Activated T-helper 2 cell treated with anti-CD3 and anti-CD28 coated beads, Interferon-gamma antibody, Interleukin-2, Interleukin-4, amounts not matched to agents 10 μg/mL and 5 μg/mL and 100 μg/mL, durations not matched to agents 14 hours and 24 hours and 36 hours (primary cell): ENCODE measurements around the gene CHST15. TPM values are rescaled to one million over a fixed set of nuclear protein-coding genes. Genes with fewer than 3 reads are reported as not detected.

Source experiments
- DNase-seq: peaks from one replicate; pipeline ENCODE4 v3.0.0; 2021; ENCODE audit warnings: low spot score
- H3K27ac Mint-ChIP-seq: one replicate; pipeline ENCODE4 v1.8.0; 2021; ENCODE audit warnings: mixed read lengths
- H3K27me3 Mint-ChIP-seq: one replicate; pipeline ENCODE4 v1.8.0; 2021; ENCODE audit warnings: low read depth, mixed read lengths
- H3K36me3 Mint-ChIP-seq: one replicate; pipeline ENCODE4 v1.8.0; 2021; ENCODE audit warnings: low read depth, mixed read lengths
- H3K4me1 Mint-ChIP-seq: one replicate; pipeline ENCODE4 v1.8.0; 2021; ENCODE audit warnings: low read depth, mixed read lengths
- H3K4me3 Mint-ChIP-seq: one replicate; pipeline ENCODE4 v1.8.0; 2021; ENCODE audit warnings: low read depth, mild to moderate bottlenecking, moderate library complexity, mixed read lengths
- H3K9me3 Mint-ChIP-seq: one replicate; pipeline ENCODE4 v1.8.0; 2021; ENCODE audit warnings: mixed read lengths
- intact Hi-C: fragments of 100-400 bp; cut with micrococcal nuclease; formaldehyde crosslinking; loops from one replicate; pipeline ENCODE4 v1.15.1; 2023
- total RNA-seq: library from RNA; stranded (reverse); gene quantifications from 2 replicates; pipeline ENCODE4 v1.2.3, GENCODE V29; 2022

CHST15 gene
- total RNA-seq, 1 donor from 2014 or later: not detected

DNA sequence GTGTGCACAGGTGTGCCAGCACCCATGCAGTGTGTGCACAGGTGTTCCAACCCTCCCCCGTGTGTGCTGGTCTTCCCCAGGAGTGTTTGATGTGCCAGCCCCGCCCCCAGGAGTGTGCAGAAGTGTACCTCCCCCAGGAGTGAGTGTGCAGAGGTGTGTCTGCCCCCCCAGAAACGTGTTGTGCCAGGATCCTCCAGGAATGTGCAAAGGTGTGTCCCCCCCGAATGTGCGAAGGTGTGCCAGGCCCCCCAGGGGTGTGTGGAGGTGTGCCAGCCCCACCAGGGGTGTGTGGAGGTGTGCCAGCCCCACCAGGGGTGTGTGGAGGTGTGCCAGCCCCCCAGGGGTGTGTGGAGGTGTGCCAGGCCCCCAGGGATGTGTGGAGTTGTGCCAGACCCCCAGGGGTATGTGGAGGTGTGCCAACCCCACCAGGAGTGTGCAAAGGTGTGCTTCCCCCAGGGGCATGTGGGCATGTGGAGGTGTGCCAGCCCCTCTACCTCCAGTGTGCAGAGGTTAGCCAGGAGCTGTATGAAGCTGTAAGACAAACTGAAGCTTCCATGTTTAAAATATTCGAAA, 33.2 kb downstream of the CHST15 start:
- Mint-ChIP-seq H3K4me3 (no peak overlapping the region), H3K27ac (no peak overlapping the region), H3K27me3 (peaks cover 2% of the 10 kb centered on the region), H3K36me3 (no peaks in the 10 kb centered on the region), H3K9me3 (no peaks in the 10 kb centered on the region), H3K4me1 (peaks cover 10% of the 10 kb centered on the region)
- DNase-seq: no peak
- intact Hi-C loops: no loop called here

DNA sequence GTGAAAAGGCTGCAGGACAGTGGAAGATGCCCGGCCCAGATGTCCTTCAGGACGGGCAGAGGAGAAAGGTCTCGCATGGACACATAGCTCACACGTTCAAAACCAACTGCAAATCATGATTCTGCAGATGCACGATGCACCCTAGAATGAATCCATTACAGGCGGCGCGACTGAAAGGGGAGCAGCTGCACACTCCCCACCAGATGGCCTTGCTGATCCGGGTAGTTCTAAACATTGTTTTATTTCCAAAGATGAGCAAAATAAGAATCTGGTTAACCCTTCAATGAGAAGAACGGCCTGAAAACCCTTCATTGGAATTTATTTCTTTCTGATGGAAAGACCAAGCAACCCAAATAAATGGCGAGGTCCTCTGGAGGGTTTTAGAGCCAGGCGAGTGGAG, 33.8 kb downstream of the CHST15 start:
- Mint-ChIP-seq H3K27me3 (peaks cover 2% of the 10 kb centered on the region), H3K4me1 (peaks cover 7% of the 10 kb centered on the region), H3K9me3 (no peaks in the 10 kb centered on the region), H3K36me3 (no peaks in the 10 kb centered on the region), H3K4me3 (no peak overlapping the region), H3K27ac (no peak overlapping the region)
- DNase-seq: no peak
- intact Hi-C loops: no loop called here

DNA sequence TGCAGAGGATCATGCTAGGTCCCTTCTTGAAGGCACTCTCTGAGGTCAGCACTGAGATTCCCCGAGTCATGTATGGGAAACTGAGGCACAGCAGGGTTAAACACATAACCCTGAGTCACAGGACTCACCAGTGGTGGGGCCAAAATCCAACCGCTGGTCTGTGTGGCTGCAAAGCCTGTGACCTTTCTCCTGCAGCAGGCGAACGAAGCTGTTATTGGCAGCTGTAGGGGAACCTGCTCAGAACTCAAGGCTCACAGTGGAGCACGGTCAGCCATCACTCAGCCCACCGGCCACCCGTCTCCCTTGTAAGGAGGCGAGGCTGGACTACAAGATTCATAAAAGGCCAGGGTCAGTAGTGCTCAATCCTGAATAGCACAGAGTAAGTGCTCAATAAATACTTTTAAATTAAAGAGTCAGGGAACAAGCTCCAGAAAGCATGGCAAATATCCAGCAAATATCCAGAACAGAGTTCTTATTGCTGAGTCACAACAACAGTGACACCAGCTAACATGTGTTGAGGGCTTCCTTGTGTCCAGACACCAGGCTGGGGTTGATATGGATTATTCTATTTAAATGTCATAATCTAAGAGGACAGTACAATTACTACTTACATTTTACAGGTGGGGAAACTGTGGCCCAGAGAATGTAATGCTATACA, 34.9 kb downstream of the CHST15 start:
- DNase-seq: no peak
- H3K4me3 Mint-ChIP-seq: no peak overlapping the region
- H3K36me3 Mint-ChIP-seq: no peaks in the 10 kb centered on the region
- H3K4me1 Mint-ChIP-seq: peaks cover 2% of the 10 kb centered on the region
- intact Hi-C loops: no loop called here
- H3K27me3 Mint-ChIP-seq: peaks cover 2% of the 10 kb centered on the region
- no peaks in the 10 kb centered on the region for H3K9me3 Mint-ChIP-seq
- H3K27ac Mint-ChIP-seq: no peak overlapping the region

DNA sequence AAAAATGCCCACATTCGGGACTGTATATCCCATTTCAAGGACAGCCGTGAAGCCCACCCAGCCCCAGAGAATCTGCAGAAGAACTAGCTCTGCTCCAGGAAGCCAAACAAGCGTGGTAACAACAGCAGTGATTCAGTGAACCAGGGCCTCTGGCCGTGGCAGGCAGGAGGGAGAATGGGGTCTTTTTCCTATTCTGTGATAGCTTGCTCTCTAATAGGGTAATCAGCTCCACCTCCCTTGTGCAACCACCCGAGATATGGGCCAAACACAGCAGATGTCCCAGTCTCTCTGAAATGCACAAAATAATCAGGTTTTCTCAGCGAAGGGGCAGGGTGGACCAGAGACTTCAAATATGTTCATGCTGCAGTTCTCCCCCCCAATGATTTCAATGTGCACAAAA, 35.8 kb downstream of the CHST15 start:
- Mint-ChIP-seq H3K27ac (no peak overlapping the region), H3K4me3 (no peak overlapping the region), H3K4me1 (no peaks in the 10 kb centered on the region), H3K9me3 (no peaks in the 10 kb centered on the region), H3K36me3 (no peaks in the 10 kb centered on the region), H3K27me3 (no peaks in the 10 kb centered on the region)
- intact Hi-C loops: no loop called here
- no peak for DNase-seq

DNA sequence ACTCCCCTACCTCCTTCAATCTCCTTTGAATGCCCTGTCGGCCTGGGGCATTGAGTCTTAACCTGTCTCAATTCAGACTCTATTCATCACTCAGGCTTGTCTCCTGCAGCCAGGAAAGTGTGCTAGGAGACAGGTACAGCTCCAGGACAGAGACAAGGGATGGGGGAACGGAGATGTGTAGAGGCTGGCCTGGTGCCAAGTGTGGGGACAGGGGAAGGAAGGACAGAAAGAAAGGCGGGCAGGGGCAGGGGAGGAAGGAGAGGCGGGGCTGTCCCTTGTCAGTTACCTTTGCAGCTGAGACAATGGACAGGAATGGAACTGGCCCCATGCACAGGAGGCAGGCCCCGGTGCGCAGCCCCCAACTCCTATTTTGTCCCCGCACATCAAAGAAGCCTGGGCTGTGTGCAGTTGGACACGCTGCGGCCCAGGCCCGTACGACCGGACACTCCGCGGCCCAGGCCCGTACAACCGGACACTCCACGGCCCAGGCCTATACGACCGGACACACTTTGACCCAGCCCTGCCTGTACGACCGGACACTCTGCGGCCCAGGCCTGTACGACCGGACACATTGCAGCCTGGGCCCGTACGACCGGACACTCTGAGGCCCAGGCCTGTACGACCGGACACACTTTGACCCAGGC, 36.9 kb downstream of the CHST15 start:
- Mint-ChIP-seq H3K4me3 (no peak overlapping the region), H3K27me3 (no peaks in the 10 kb centered on the region), H3K36me3 (no peaks in the 10 kb centered on the region), H3K27ac (no peak overlapping the region), H3K4me1 (no peaks in the 10 kb centered on the region), H3K9me3 (no peaks in the 10 kb centered on the region)
- intact Hi-C loops: no loop called here
- no peak for DNase-seq

DNA sequence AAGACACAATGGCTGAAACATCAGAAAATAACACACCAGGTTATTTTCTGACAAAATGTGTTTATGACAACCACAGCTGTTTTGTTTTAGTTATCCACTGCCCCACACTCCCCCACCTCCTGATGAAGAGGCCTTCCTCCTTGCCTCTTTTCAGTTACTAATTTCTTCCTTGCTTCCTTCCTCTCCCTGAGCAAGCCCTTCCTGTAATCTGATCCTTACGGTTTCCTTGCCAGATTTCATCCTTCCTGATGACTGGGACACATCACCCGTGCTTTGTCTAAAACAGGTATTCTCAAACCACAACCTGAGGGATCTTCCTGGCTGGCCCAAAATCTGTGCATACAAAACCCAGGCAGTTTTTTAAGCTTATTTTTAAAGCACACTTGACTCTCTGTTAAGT, 39.4 kb downstream of the CHST15 start:
- Mint-ChIP-seq H3K9me3 (no peaks in the 10 kb centered on the region), H3K27me3 (no peaks in the 10 kb centered on the region), H3K36me3 (no peaks in the 10 kb centered on the region), H3K27ac (no peak overlapping the region), H3K4me3 (no peak overlapping the region), H3K4me1 (no peaks in the 10 kb centered on the region)
- intact Hi-C loops: no loop called here
- DNase-seq: no peak

DNA sequence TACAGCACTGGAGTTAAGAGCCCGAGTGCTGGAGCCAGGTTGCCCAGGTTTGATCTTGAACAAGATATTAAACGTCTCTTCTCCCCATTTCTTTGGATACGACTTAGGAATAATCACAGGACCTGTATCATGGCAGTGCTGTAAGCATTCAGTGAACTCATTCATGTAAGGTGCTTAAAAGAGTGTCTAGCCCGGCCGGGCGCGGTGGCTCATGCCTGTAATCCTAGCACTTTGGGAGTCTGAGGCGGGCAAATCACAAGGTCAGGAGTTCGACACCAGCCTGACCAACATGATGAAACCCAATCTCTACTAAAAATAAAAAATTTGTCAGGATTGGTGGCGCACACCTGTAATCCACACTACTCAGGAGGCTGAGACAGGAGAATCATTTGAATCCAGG, 40.8 kb downstream of the CHST15 start:
- Mint-ChIP-seq H3K27me3 (no peaks in the 10 kb centered on the region), H3K9me3 (no peaks in the 10 kb centered on the region), H3K4me3 (no peak overlapping the region), H3K36me3 (no peaks in the 10 kb centered on the region), H3K27ac (no peak overlapping the region), H3K4me1 (no peaks in the 10 kb centered on the region)
- intact Hi-C loops: no loop called here
- no peak for DNase-seq

DNA sequence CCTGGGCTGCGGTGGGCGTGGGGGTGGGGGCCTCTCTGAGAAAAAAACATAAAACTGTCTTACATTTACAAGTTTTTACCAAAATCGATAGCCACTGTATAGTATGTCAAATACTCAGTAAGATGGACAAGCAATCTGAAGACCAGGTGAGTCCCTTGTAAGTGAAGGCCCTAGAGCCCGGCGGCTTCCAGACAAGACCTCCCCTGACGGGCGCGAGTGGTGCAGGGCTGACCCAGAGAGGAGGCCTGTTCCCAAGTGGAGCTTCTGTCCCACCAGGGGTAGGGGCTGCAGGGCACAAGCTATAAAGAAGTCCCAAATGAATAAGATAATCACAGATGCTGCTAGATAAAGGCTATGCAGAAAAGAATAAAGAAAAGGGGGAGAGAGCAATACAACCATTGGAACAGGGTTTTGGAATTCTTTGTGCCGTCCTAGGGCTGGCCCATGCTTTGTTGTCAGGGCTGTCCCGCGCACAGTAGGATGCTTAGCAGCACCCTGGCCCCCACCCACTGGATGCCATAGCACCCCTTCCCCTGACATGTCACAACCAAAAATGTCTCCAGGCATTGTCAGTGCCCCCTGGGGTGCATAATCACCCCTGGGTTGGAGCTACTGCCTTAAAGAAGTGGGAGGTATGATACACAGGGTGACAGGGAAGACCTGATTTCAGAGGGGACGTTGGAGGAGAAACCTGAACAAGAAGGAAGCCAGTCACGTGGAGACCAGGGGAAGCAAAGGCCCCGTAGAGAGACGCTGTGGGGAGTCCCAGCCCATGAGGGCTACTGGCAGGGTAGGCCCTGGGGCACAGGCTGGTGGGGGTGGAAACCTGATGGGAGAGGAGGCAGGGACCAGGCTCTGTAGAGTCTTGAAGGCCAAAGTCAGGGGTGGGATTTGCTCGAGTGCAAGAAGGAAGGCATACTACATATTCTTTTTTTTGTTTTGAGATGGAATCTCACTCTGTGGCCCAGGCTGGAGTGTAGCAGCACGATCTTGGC, 43.1 kb downstream of the CHST15 start:
- intact Hi-C loops: no loop called here
- H3K36me3 Mint-ChIP-seq: no peaks in the 10 kb centered on the region

DNA sequence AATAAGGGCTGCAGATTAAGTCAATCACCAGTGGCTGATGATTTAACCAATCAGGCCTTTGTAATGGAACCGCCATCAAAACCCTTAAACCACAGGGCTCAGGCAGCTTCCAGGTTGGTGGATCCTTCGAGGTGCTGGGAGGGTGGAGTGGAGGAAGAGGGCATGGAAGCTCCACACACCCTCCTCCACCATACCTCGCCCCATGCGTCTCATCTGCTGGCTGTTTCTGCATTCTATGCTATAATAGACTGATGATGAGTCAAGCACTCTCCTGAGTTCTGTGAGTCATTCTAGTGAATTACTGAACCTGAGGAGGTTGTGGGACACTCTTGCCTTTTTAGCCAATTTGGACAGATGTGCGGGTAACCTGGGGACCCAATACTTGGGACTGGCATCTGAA, 43.9 kb downstream of the CHST15 start:
- no peaks in the 10 kb centered on the region for H3K4me1 Mint-ChIP-seq

More for the DNA sequence above, 43.1 kb downstream of the CHST15 start:
- DNase-seq: no peak
- Mint-ChIP-seq H3K4me3 (no peak overlapping the region), H3K4me1 (no peaks in the 10 kb centered on the region), H3K9me3 (no peaks in the 10 kb centered on the region), H3K27me3 (no peaks in the 10 kb centered on the region), H3K27ac (no peak overlapping the region)

DNA sequence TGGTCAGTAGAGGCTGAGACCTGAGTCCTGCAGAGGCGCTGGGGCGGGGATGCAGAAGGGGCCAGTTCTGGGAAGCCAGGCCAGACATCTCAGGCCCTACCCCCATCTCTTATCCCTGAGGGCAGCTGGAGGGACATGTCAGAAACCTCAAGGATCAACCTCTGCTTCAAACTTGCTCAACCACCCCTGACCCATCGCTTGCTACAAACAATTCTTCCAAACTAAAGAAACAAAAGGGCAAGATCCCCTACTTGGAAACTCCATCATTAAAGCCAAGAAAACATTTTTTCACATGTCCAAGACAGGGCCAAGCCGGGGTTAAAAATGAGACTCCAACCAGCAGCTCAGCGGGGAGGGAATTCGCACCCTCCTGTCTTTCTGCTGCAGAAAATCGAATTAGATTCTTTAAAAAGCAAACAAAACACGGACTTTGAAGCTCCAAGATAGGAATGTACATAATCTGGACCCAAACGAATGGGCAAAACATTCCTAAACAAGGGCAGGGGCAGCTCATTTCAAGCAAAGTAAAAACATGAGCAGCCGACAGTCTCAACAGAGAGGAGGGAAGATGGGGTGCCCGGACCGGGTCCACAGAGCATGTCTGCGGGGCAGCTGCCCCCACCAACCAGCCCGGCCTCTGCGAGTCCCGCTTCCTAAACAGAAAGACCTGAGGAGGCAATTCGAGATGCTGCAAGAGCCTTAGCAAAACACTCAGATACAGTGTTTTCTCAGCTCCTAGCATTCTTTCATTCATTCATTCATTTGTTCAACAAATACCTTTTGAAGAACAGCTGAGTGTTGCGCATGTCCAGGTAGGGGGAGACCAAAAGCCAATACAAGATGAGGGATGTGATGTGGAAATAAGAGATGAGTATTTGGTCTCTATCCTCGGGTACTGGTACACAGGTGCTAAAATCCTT, 44.8 kb downstream of the CHST15 start:
- no peaks in the 10 kb centered on the region for H3K9me3 Mint-ChIP-seq
- no peak overlapping the region for H3K27ac Mint-ChIP-seq
- H3K27me3 Mint-ChIP-seq: peaks cover 3% of the 10 kb centered on the region
- H3K4me3 Mint-ChIP-seq: no peak overlapping the region
- no peak for DNase-seq
- no peaks in the 10 kb centered on the region for H3K36me3 Mint-ChIP-seq
- intact Hi-C loops: no loop called here
- peaks cover under 1% of the 10 kb centered on the region for H3K4me1 Mint-ChIP-seq

More for the DNA sequence above, 43.9 kb downstream of the CHST15 start:
- no peaks in the 10 kb centered on the region for H3K9me3 Mint-ChIP-seq
- H3K27me3 Mint-ChIP-seq: no peaks in the 10 kb centered on the region
- H3K36me3 Mint-ChIP-seq: no peaks in the 10 kb centered on the region
- H3K4me3 Mint-ChIP-seq: no peak overlapping the region
- DNase-seq: no peak
- H3K27ac Mint-ChIP-seq: no peak overlapping the region
- intact Hi-C loops: no loop called here

DNA sequence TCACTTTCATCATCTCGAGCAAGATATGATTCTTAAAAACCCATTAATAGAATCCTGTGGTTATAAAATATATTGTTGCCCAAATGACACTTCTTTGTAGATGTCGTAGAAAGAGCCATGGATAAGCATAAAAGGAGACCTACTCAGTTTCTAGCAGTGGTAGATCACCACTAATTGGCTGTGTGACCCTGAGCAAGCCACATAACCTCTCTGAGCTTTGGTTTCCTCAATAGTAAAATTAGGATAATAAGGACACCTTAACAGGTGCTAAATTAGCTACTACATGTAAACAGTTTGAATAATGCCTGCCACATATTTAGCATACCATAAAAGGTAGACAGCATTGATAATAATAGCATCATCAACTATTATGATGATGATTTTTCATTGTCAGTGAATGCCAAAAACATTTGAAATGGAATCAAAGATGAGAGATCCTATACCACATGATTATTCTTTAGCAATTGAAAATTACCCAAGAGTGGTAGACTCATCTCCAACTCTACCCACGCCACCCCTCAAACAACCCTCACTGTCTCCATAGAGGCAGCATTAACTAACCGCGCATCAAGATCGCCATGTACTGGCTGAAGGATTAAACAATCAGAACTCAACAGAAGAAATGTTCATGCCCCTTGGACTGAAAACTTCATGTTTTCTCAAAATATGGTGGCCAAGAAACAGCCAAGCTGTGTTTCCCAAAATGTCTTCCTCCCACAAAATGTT, 45.8 kb downstream of the CHST15 start:
- intact Hi-C loops: no loop called here

More for the DNA sequence above, 45.8 kb downstream of the CHST15 start:
- Mint-ChIP-seq H3K36me3 (no peaks in the 10 kb centered on the region), H3K27me3 (peaks cover 7% of the 10 kb centered on the region), H3K4me1 (peaks cover 9% of the 10 kb centered on the region), H3K9me3 (no peaks in the 10 kb centered on the region), H3K4me3 (no peak overlapping the region), H3K27ac (no peak overlapping the region)
- no peak for DNase-seq
